Prostate gland (tissue), 2 donors: ENCODE results near the gene PLOD2.

Experiments used
- POLR2A ChIP-seq: fragments of 450-650 bp; IDR thresholded peaks from one replicate; pipeline ENCODE4 v1.6.1; 2016; ENCODE audit warnings: antibody characterized with exemption, mild to moderate bottlenecking
- TF ChIP-seq, protein P1 (sequence below), 4 experiments: fragments of 200-600 bp in 2 of 4; fragments of 450-650 bp in 2 of 4; sonication (generic) in 2 of 4; IDR thresholded peaks; 1 replicate in 3 of 4; 2 replicates in 1 of 4; pipeline ENCODE4 v1.5.1; 2016 to 2019; ENCODE audit warnings: antibody characterized with exemption in 4 of 4, mild to moderate bottlenecking in 2 of 4, moderate library complexity in 2 of 4

- TF ChIP-seq, protein P1, sequence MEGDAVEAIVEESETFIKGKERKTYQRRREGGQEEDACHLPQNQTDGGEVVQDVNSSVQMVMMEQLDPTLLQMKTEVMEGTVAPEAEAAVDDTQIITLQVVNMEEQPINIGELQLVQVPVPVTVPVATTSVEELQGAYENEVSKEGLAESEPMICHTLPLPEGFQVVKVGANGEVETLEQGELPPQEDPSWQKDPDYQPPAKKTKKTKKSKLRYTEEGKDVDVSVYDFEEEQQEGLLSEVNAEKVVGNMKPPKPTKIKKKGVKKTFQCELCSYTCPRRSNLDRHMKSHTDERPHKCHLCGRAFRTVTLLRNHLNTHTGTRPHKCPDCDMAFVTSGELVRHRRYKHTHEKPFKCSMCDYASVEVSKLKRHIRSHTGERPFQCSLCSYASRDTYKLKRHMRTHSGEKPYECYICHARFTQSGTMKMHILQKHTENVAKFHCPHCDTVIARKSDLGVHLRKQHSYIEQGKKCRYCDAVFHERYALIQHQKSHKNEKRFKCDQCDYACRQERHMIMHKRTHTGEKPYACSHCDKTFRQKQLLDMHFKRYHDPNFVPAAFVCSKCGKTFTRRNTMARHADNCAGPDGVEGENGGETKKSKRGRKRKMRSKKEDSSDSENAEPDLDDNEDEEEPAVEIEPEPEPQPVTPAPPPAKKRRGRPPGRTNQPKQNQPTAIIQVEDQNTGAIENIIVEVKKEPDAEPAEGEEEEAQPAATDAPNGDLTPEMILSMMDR (IDR thresholded peaks at IDR 0.05): no peak
- TF ChIP-seq POLR2A: no peak
These were observed 11.6 kb upstream of the PLOD2 start for GRCh38 chr3:146172586-146172985.
